ENCODE data around the gene INTS1.

Gene INTS1

GRCh38 chr7:1452205-1452604, 52.0 kb downstream of the INTS1 start:
- no peak for TF ChIP-seq CTCF (IDR thresholded peaks at IDR 0.05; ENCODE audit: low read depth, low read length, missing control alignments)
- DNase-seq (ENCODE audit: extremely low read depth, low read depth): no peak
- H3K4me3 ChIP-seq (replicated peaks; ENCODE audit: low read depth, low read length): no peak overlapping the region

GRCh38 chr7:1450987-1451386, 53.2 kb downstream of the INTS1 start:
- DNase-seq (ENCODE audit: extremely low read depth, low read depth): no peak

GRCh38 chr7:1450431-1450830, 53.8 kb downstream of the INTS1 start:
- TF ChIP-seq CTCF (IDR thresholded peaks at IDR 0.05; ENCODE audit: low read depth, low read length, missing control alignments): no peak
- H3K4me3 ChIP-seq (replicated peaks; ENCODE audit: low read depth, low read length): no peak overlapping the region
- DNase-seq (ENCODE audit: extremely low read depth, low read depth): no peak

More at GRCh38 chr7:1450987-1451386, 53.2 kb downstream of the INTS1 start:
- H3K4me3 ChIP-seq (replicated peaks; ENCODE audit: low read depth, low read length): no peak overlapping the region
- TF ChIP-seq CTCF (IDR thresholded peaks at IDR 0.05; ENCODE audit: low read depth, low read length, missing control alignments): no peak

GRCh38 chr7:1449951-1450350, 54.2 kb downstream of the INTS1 start:
- no peak overlapping the region for H3K4me3 ChIP-seq (replicated peaks; ENCODE audit: low read depth, low read length)
- TF ChIP-seq CTCF (IDR thresholded peaks at IDR 0.05; ENCODE audit: low read depth, low read length, missing control alignments): no peak
- DNase-seq (ENCODE audit: extremely low read depth, low read depth): no peak

GRCh38 chr7:1449501-1449900, 54.7 kb downstream of the INTS1 start:
- no peak for TF ChIP-seq CTCF (IDR thresholded peaks at IDR 0.05; ENCODE audit: low read depth, low read length, missing control alignments)
- no peak for DNase-seq (ENCODE audit: extremely low read depth, low read depth)
- H3K4me3 ChIP-seq (replicated peaks; ENCODE audit: low read depth, low read length): no peak overlapping the region

GRCh38 chr7:1448958-1449357, 55.2 kb downstream of the INTS1 start:
- H3K4me3 ChIP-seq (replicated peaks; ENCODE audit: low read depth, low read length): no peak overlapping the region
- TF ChIP-seq CTCF (IDR thresholded peaks at IDR 0.05; ENCODE audit: low read depth, low read length, missing control alignments): peak; percentile 4
- DNase-seq (ENCODE audit: extremely low read depth, low read depth): no peak

- TF ChIP-seq CTCF (IDR thresholded peaks at IDR 0.05; ENCODE audit: low read depth, low read length, missing control alignments): no peak
- DNase-seq (ENCODE audit: extremely low read depth, low read depth): no peak
- H3K4me3 ChIP-seq (replicated peaks; ENCODE audit: low read depth, low read length): no peak overlapping the region
Measured at GRCh38 chr7:1447551-1448244, 56.5 kb downstream of the INTS1 start.

All from HFF-Myc (cell line).